HEK293 (cell line): ENCODE measurements around the gene UFD1.

ENCODE experiments used
- CTCF ChIA-PET: fragments of 350-600 bp; formaldehyde crosslinking; extraction: SDS; loops from one replicate; lab custom pipeline; 2021; ENCODE audit warnings: antibody characterized with exemption; lab: Yijun Ruan, JAX
- POLR2A ChIA-PET: fragments of 300-600 bp; formaldehyde crosslinking; extraction: SDS; loops from one replicate; lab custom pipeline; 2020; ENCODE audit warnings: antibody characterized with exemption, inconsistent platforms; lab: Yijun Ruan, JAX
- H3K27ac ChIP-seq: fragments of 200-500 bp; sonication (Bioruptor generic); 2 replicates; pipeline ENCODE4 v1.5.1; 2014; ENCODE audit warnings: low read depth, low read length, control low read depth, inconsistent platforms; ENCODE audit errors: extremely low read depth
- H3K36me3 ChIP-seq, 2 experiments: fragments of 200-500 bp in 1 of 2; sonication (Bioruptor generic) in 1 of 2; 1 replicate in 1 of 2; 2 replicates in 1 of 2; pipeline ENCODE4 v1.5.1; 2014 to 2017; ENCODE audit warnings: inconsistent platforms in 2 of 2, low read length in 2 of 2; ENCODE audit not compliant: control insufficient read depth in 2 of 2, insufficient read depth in 1 of 2
- H3K4me1 ChIP-seq: fragments of 200-500 bp; sonication (Bioruptor generic); 2 replicates; pipeline ENCODE4 v1.5.1; 2014; ENCODE audit warnings: mild to moderate bottlenecking, low read length, inconsistent platforms; ENCODE audit not compliant: control insufficient read depth, insufficient read depth
- H3K4me3 ChIP-seq: 2 replicates; pipeline ENCODE4 v1.5.1; 2011; ENCODE audit warnings: low read depth, mild to moderate bottlenecking, control low read depth, low read length, moderate library complexity
- H3K9me3 ChIP-seq: fragments of 200-500 bp; sonication (Bioruptor generic); 2 replicates; pipeline ENCODE4 v1.5.1; 2014; ENCODE audit warnings: low read depth, low read length, inconsistent platforms; ENCODE audit not compliant: control insufficient read depth, insufficient read depth
- BCL11A ChIP-seq: fragments of 450-650 bp; formaldehyde crosslinking; IDR thresholded peaks from 2 replicates; pipeline ENCODE4 v1.5.1; 2016; ENCODE audit warnings: low read depth, missing biosample characterization, missing genetic modification characterization
- BCL11B ChIP-seq: fragments of 450-650 bp; formaldehyde crosslinking; IDR thresholded peaks from 2 replicates; pipeline ENCODE4 v1.5.1; 2016; ENCODE audit warnings: low read depth, missing biosample characterization, missing genetic modification characterization
- GFI1B ChIP-seq: fragments of 450-650 bp; formaldehyde crosslinking; IDR thresholded peaks from 2 replicates; pipeline ENCODE4 v1.5.1; 2016; ENCODE audit warnings: missing biosample characterization, missing genetic modification characterization
- GLIS2 ChIP-seq: fragments of 450-650 bp; formaldehyde crosslinking; IDR thresholded peaks from 2 replicates; pipeline ENCODE4 v1.5.1; 2016; ENCODE audit warnings: missing biosample characterization, missing genetic modification characterization
- HIC1 ChIP-seq: fragments of 450-650 bp; formaldehyde crosslinking; IDR thresholded peaks from 2 replicates; pipeline ENCODE4 v1.5.1; 2016; ENCODE audit warnings: missing biosample characterization, missing genetic modification characterization
- KLF7 ChIP-seq: fragments of 450-650 bp; formaldehyde crosslinking; IDR thresholded peaks from 2 replicates; pipeline ENCODE4 v1.5.1; 2016; ENCODE audit warnings: missing biosample characterization, missing genetic modification characterization, borderline replicate concordance
- MEIS1 ChIP-seq: sonication (generic); formaldehyde crosslinking; IDR thresholded peaks from 2 replicates; pipeline ENCODE4 v1.8.1; 2022; ENCODE audit warnings: missing genetic modification reagents, mild to moderate bottlenecking, borderline replicate concordance
- PRDM1 ChIP-seq: fragments of 450-650 bp; formaldehyde crosslinking; IDR thresholded peaks from 2 replicates; pipeline ENCODE4; 2016; ENCODE audit warnings: missing biosample characterization, missing genetic modification characterization
- RBAK ChIP-seq: fragments of 450-650 bp; formaldehyde crosslinking; IDR thresholded peaks from 2 replicates; pipeline ENCODE4 v1.5.1; 2016; ENCODE audit warnings: missing biosample characterization, missing genetic modification characterization
- SCRT1 ChIP-seq: fragments of 450-650 bp; formaldehyde crosslinking; IDR thresholded peaks from 2 replicates; pipeline ENCODE4 v1.5.1; 2016; ENCODE audit warnings: missing biosample characterization, missing genetic modification characterization, borderline replicate concordance
- SP7 ChIP-seq: fragments of 450-650 bp; formaldehyde crosslinking; IDR thresholded peaks from 2 replicates; pipeline ENCODE4 v1.5.1; 2016; ENCODE audit warnings: missing biosample characterization, missing genetic modification characterization
- ZBTB17 ChIP-seq: fragments of 450-650 bp; formaldehyde crosslinking; IDR thresholded peaks from 2 replicates; pipeline ENCODE4 v1.5.1; 2016; ENCODE audit warnings: missing biosample characterization, missing genetic modification characterization
- ZBTB8A ChIP-seq: fragments of 450-650 bp; formaldehyde crosslinking; IDR thresholded peaks from 2 replicates; pipeline ENCODE4 v1.5.1; 2016; ENCODE audit warnings: missing biosample characterization, missing genetic modification characterization
- ZNF121 ChIP-seq: fragments of 450-650 bp; formaldehyde crosslinking; IDR thresholded peaks from 2 replicates; pipeline ENCODE4 v1.5.1; 2016; ENCODE audit warnings: missing biosample characterization, missing genetic modification characterization
- ZNF19 ChIP-seq: fragments of 450-650 bp; formaldehyde crosslinking; IDR thresholded peaks from 2 replicates; pipeline ENCODE4; 2016; ENCODE audit warnings: missing biosample characterization, missing genetic modification characterization, low read depth
- ZNF223 ChIP-seq: fragments of 450-650 bp; formaldehyde crosslinking; IDR thresholded peaks from 2 replicates; pipeline ENCODE4 v1.5.1; 2016; ENCODE audit warnings: missing biosample characterization, missing genetic modification characterization
- ZNF23 ChIP-seq: fragments of 450-650 bp; formaldehyde crosslinking; IDR thresholded peaks from 2 replicates; pipeline ENCODE4 v1.5.1; 2016; ENCODE audit warnings: missing biosample characterization, missing genetic modification characterization, borderline replicate concordance
- ZNF280C ChIP-seq: fragments of 450-650 bp; formaldehyde crosslinking; IDR thresholded peaks from 2 replicates; pipeline ENCODE4 v1.5.1; 2016; ENCODE audit warnings: missing biosample characterization, missing genetic modification characterization
- ZNF335 ChIP-seq: fragments of 450-650 bp; formaldehyde crosslinking; conservative IDR thresholded peaks from 2 replicates; pipeline ENCODE4 v1.5.1; 2016; ENCODE audit warnings: missing biosample characterization, missing genetic modification characterization
- ZNF521 ChIP-seq: fragments of 450-650 bp; formaldehyde crosslinking; IDR thresholded peaks from 2 replicates; pipeline ENCODE4 v1.5.1; 2017; ENCODE audit warnings: missing biosample characterization, mild to moderate bottlenecking, missing genetic modification characterization
- ZNF529 ChIP-seq: fragments of 450-650 bp; formaldehyde crosslinking; IDR thresholded peaks from 2 replicates; pipeline ENCODE4 v1.5.1; 2017; ENCODE audit warnings: missing genetic modification characterization, missing biosample characterization; ENCODE audit not compliant: insufficient replicate concordance
- ZNF549 ChIP-seq: fragments of 450-650 bp; IDR thresholded peaks from 2 replicates; pipeline ENCODE4 v1.5.1; 2018; ENCODE audit warnings: missing biosample characterization, missing genetic modification characterization, mild to moderate bottlenecking, inconsistent platforms, moderate library complexity
- ZNF621 ChIP-seq: fragments of 450-650 bp; formaldehyde crosslinking; IDR thresholded peaks from 2 replicates; pipeline ENCODE4 v1.5.1; 2017; ENCODE audit warnings: missing biosample characterization, missing genetic modification characterization
- ZNF664 ChIP-seq: fragments of 450-650 bp; formaldehyde crosslinking; IDR thresholded peaks from 2 replicates; pipeline ENCODE4 v1.5.1; 2016; ENCODE audit warnings: missing biosample characterization, missing genetic modification characterization
- ZNF692 ChIP-seq: fragments of 450-650 bp; formaldehyde crosslinking; IDR thresholded peaks from 2 replicates; pipeline ENCODE4 v1.5.1; 2016; ENCODE audit warnings: missing biosample characterization, missing genetic modification characterization
- ZNF785 ChIP-seq: fragments of 450-650 bp; formaldehyde crosslinking; IDR thresholded peaks from 2 replicates; pipeline ENCODE4 v1.5.1; 2016; ENCODE audit warnings: missing biosample characterization, missing genetic modification characterization
- ZNF830 ChIP-seq: fragments of 450-650 bp; IDR thresholded peaks from 2 replicates; pipeline ENCODE4 v1.5.0; 2018; ENCODE audit warnings: missing biosample characterization, missing genetic modification characterization, low read depth, mild to moderate bottlenecking, moderate library complexity

UFD1 gene

GRCh38 chr22:19407649-19408606 lies 71.1 kb downstream of the UFD1 start (continued):
- TF ChIP-seq PRDM1 (tag by site-specific recombination): no peak
- no peak for TF ChIP-seq ZNF223 (tag by site-specific recombination)
- 0 out of 2 replicates have a peak, but pooled peaks have one; percentile 16 for TF ChIP-seq ZNF692
- no peak for TF ChIP-seq SCRT1
- no peak for TF ChIP-seq ZNF830 (tag by site-specific recombination)
- TF ChIP-seq ZNF121: no peak
- TF ChIP-seq ZBTB17 (tag by site-specific recombination): peak; percentile 45; the same call in 1 of the 2 replicates
- TF ChIP-seq ZNF529 (tag by site-specific recombination): no peak
- TF ChIP-seq KLF7: no peak
- TF ChIP-seq SP7 (tag by site-specific recombination): 0 out of 2 replicates have a peak, but pooled peaks have one; percentile 28

GRCh38 chr22:19406846-19407245 lies 72.1 kb downstream of the UFD1 start:
- Histone ChIP-seq H3K4me1 (peaks cover 12% of the 10 kb centered on the region), H3K27ac (no peak overlapping the region), H3K9me3 (no peaks in the 10 kb centered on the region), H3K4me3 (no peak overlapping the region), H3K36me3 (peaks cover 3 to 82% of the 10 kb centered on the region in 2 experiments; a peak in 2 of 3 replicates)
- CTCF ChIA-PET: no interaction called here
- no peak for TF ChIP-seq ZNF23
- TF ChIP-seq ZNF521 (tag by site-specific recombination): no peak
- no peak for TF ChIP-seq HIC1
- no peak for TF ChIP-seq ZNF549
- TF ChIP-seq ZNF664 (tag by site-specific recombination): no peak
- TF ChIP-seq BCL11A: no peak
- TF ChIP-seq ZNF621 (tag by site-specific recombination): no peak
- no peak for TF ChIP-seq GLIS2 (tag by site-specific recombination)
- POLR2A ChIA-PET: no interaction called here

- peaks cover 12% of the 10 kb centered on the region for H3K4me1 ChIP-seq
- ChIA-PET CTCF (interaction anchor here (0.8 kb wide), 1 partner anchor 46 kb away, joined by 3 read pairs; no protein-coding TSS in a partner anchor), POLR2A (no interaction called here)
- H3K36me3 ChIP-seq: peaks cover 3 to 82% of the 10 kb centered on the region in 2 experiments; a peak in 2 of 3 replicates
- no peaks in the 10 kb centered on the region for H3K9me3 ChIP-seq
- H3K27ac ChIP-seq: no peak overlapping the region
- no peak overlapping the region for H3K4me3 ChIP-seq
- no peak for TF ChIP-seq ZNF335
- no peak for TF ChIP-seq ZNF521 (tag by site-specific recombination)
- TF ChIP-seq ZNF280C: no peak
- TF ChIP-seq RBAK (tag by site-specific recombination): no peak
- no peak for TF ChIP-seq BCL11B
- no peak for TF ChIP-seq MEIS1
- no peak for TF ChIP-seq ZNF19 (tag by site-specific recombination)
- no peak for TF ChIP-seq PRDM1 (tag by site-specific recombination)
- no peak for TF ChIP-seq ZBTB8A (tag by site-specific recombination)
- TF ChIP-seq GFI1B (tag by site-specific recombination): no peak
- no peak for TF ChIP-seq ZNF785 (tag by site-specific recombination)
- no peak for TF ChIP-seq ZNF549
These were observed 72.6 kb downstream of the UFD1 start for GRCh38 chr22:19406281-19406811.
